ENCODE measurements around the gene COG6. TPM values are rescaled to one million over a fixed set of nuclear protein-coding genes. Genes with fewer than 3 reads are reported as not detected.

Gene COG6
- total RNA-seq, 2 experiments from 2014 or later, result 30.1 to 33.2 TPM

DNA sequence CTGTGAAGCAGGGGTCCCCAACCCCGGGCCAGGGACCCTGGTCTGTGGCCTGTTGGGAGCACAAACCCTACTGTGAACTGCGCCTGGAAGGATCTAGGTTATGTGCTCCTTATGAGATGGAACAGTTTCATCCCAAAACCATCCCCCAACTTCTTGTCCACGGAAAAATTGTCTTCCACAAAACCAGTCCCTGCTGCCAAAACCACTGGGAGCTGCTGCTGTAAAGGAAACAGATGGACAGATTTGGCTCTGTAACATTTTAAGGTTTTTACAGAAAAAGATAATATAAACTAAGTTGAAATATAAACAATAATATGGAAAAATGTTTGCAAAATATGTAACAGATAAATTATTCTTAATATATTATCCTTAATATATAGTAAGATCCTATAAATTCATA, 73.7 kb downstream of the COG6 start:
- BruUV-seq (replicated peaks), result no TSS peak

GRCh38 chr13:39734952-39735351, 79.5 kb downstream of the COG6 start:
- no peak for TF ChIP-seq CTCF (conservative IDR thresholded peaks at IDR 0.05; ENCODE audit: low read length)
- no peak for TF ChIP-seq EZH2phosphoT487 (IDR thresholded peaks at IDR 0.05; ENCODE audit: borderline replicate concordance, low read depth, low read length)
- no peaks in the 10 kb centered on the region for H4K20me1 ChIP-seq (ENCODE audit: insufficient read depth, low read length)
- no peaks in the 10 kb centered on the region for H3K9me3 ChIP-seq (ENCODE audit: low read length)
- H3K4me1 ChIP-seq (ENCODE audit: insufficient read depth, low read length, poor library complexity, severe bottlenecking), result peaks cover 5% of the 10 kb centered on the region
- no peaks in the 10 kb centered on the region for H3K9me2 ChIP-seq (ENCODE audit: insufficient read depth, low read length)
- H3K27ac ChIP-seq (ENCODE audit: low read depth, low read length, poor library complexity, severe bottlenecking), result no peak overlapping the region
- H2AFZ ChIP-seq (ENCODE audit: low read length), result no peak overlapping the region
- H3K4me3 ChIP-seq (ENCODE audit: low read depth, low read length, poor library complexity, severe bottlenecking), result no peak overlapping the region
- intact Hi-C loops (cut with micrococcal nuclease; ENCODE audit: unreplicated experiment), result no loop called here
- DNase-seq (ENCODE audit: low spot score), result no peak
- H3K79me2 ChIP-seq (ENCODE audit: insufficient read depth, low read depth, low read length), result no peaks in the 10 kb centered on the region
- BruUV-seq (replicated peaks), result no TSS peak
- peaks cover 4% of the 10 kb centered on the region; the same call in 1 of the 2 replicates for H3K36me3 ChIP-seq (ENCODE audit: insufficient read depth, low read length)
- no peak overlapping the region for H3K4me2 ChIP-seq (ENCODE audit: low read length)
- CTCF ChIA-PET (ENCODE audit: unreplicated experiment), result no interaction called here
- POLR2A ChIA-PET, result interaction anchor here (0.6 to 1.2 kb wide), 2 partner anchors 28 to 88 kb away, joined by 3 read pairs; no protein-coding TSS in a partner anchor

More for the DNA sequence above, 73.7 kb downstream of the COG6 start:
- intact Hi-C loops (cut with micrococcal nuclease; ENCODE audit: unreplicated experiment), result no loop called here
- H3K9me2 ChIP-seq (ENCODE audit: insufficient read depth, low read length), result no peaks in the 10 kb centered on the region
- H3K27ac ChIP-seq (ENCODE audit: low read depth, low read length, poor library complexity, severe bottlenecking), result no peak overlapping the region
- DNase-seq (ENCODE audit: low spot score), result no peak
- peaks cover 10% of the 10 kb centered on the region; the same call in 1 of the 2 replicates for H3K36me3 ChIP-seq (ENCODE audit: insufficient read depth, low read length)
- ChIA-PET CTCF (ENCODE audit: unreplicated experiment) (no interaction called here), POLR2A (interaction anchor here (1.0 to 1.1 kb wide), 2 partner anchors 10 to 12 kb away, joined by 3 read pairs; no protein-coding TSS in a partner anchor)
- no peak overlapping the region for H3K4me3 ChIP-seq (ENCODE audit: low read depth, low read length, poor library complexity, severe bottlenecking)
- no peaks in the 10 kb centered on the region for H3K4me1 ChIP-seq (ENCODE audit: insufficient read depth, low read length, poor library complexity, severe bottlenecking)
- no peak overlapping the region for H3K4me2 ChIP-seq (ENCODE audit: low read length)
- H2AFZ ChIP-seq (ENCODE audit: low read length), result no peak overlapping the region
- H3K9me3 ChIP-seq (ENCODE audit: low read length), result no peaks in the 10 kb centered on the region
- no peaks in the 10 kb centered on the region for H4K20me1 ChIP-seq (ENCODE audit: insufficient read depth, low read length)
- H3K79me2 ChIP-seq (ENCODE audit: insufficient read depth, low read depth, low read length), result no peaks in the 10 kb centered on the region
- TF ChIP-seq EZH2phosphoT487 (IDR thresholded peaks at IDR 0.05; ENCODE audit: borderline replicate concordance, low read depth, low read length) (no peak), CTCF (conservative IDR thresholded peaks at IDR 0.05; ENCODE audit: low read length) (no peak)

- POLR2A ChIA-PET, result no interaction called here
- Histone ChIP-seq H3K4me1 (ENCODE audit: insufficient read depth, low read length, poor library complexity, severe bottlenecking) (peaks cover 5% of the 10 kb centered on the region), H3K36me3 (ENCODE audit: insufficient read depth, low read length) (peaks cover under 1% of the 10 kb centered on the region; the same call in 1 of the 2 replicates), H4K20me1 (ENCODE audit: insufficient read depth, low read length) (no peaks in the 10 kb centered on the region), H3K9me3 (ENCODE audit: low read length) (no peaks in the 10 kb centered on the region), H3K27ac (ENCODE audit: low read depth, low read length, poor library complexity, severe bottlenecking) (no peak overlapping the region), H2AFZ (ENCODE audit: low read length) (no peak overlapping the region), H3K4me3 (ENCODE audit: low read depth, low read length, poor library complexity, severe bottlenecking) (no peak overlapping the region), H3K4me2 (ENCODE audit: low read length) (no peak overlapping the region), H3K79me2 (ENCODE audit: insufficient read depth, low read depth, low read length) (no peaks in the 10 kb centered on the region), H3K9me2 (ENCODE audit: insufficient read depth, low read length) (no peaks in the 10 kb centered on the region)
- CTCF ChIA-PET (ENCODE audit: unreplicated experiment), result no interaction called here
- intact Hi-C loops (cut with micrococcal nuclease; ENCODE audit: unreplicated experiment), result no loop called here
- BruUV-seq (replicated peaks), result no TSS peak
- DNase-seq (ENCODE audit: low spot score), result no peak
- TF ChIP-seq CTCF (conservative IDR thresholded peaks at IDR 0.05; ENCODE audit: low read length) (no peak), EZH2phosphoT487 (IDR thresholded peaks at IDR 0.05; ENCODE audit: borderline replicate concordance, low read depth, low read length) (no peak)
Measured at GRCh38 chr13:39737047-39737446, 81.6 kb downstream of the COG6 start.
